Astrocyte (in vitro differentiated cells and primary cell): ENCODE data around the gene CZIB. TPM values are rescaled to one million over a fixed set of nuclear protein-coding genes. Genes with fewer than 3 reads are reported as not detected.

Experiments
- DNase-seq: peaks from one replicate; pipeline ENCODE4 v3.0.0-alpha.2; 2010; ENCODE audit warnings: low read depth
- FAIRE-seq: peaks from 2 replicates; lab custom pipeline; 2011; peaks lifted over from hg19 to GRCh38; lab: Jason Lieb, UNC
- H2AFZ ChIP-seq: 2 replicates; pipeline ENCODE4 v1.6.0; 2012; ENCODE audit warnings: low read depth, low read length, inconsistent platforms
- H3K27ac ChIP-seq: 2 replicates; pipeline ENCODE4 v1.5.1; 2011; ENCODE audit warnings: low read depth, low read length, inconsistent platforms
- H3K27me3 ChIP-seq: 2 replicates; pipeline ENCODE4 v1.6.0; 2011; ENCODE audit warnings: low read length, inconsistent platforms; ENCODE audit not compliant: insufficient read depth
- H3K36me3 ChIP-seq: 2 replicates; pipeline ENCODE4 v1.5.1; 2011; ENCODE audit warnings: low read length, inconsistent platforms; ENCODE audit not compliant: insufficient read depth
- H3K4me1 ChIP-seq: 2 replicates; pipeline ENCODE4 v1.5.1; 2011; ENCODE audit warnings: low read length, inconsistent platforms; ENCODE audit not compliant: insufficient read depth
- H3K4me2 ChIP-seq: 2 replicates; pipeline ENCODE4 v1.6.0; 2012; ENCODE audit warnings: low read length, inconsistent platforms
- H3K4me3 ChIP-seq: 2 replicates; pipeline ENCODE4 v1.5.1; 2011; ENCODE audit warnings: low read depth, mild to moderate bottlenecking, low read length, inconsistent platforms; ENCODE audit not compliant: insufficient read depth
- H3K79me2 ChIP-seq: 2 replicates; pipeline ENCODE4 v1.6.0; 2012; ENCODE audit warnings: mild to moderate bottlenecking, low read length, inconsistent platforms; ENCODE audit not compliant: insufficient read depth
- H3K9ac ChIP-seq: 2 replicates; pipeline ENCODE4 v1.6.0; 2012; ENCODE audit warnings: mild to moderate bottlenecking, low read length, inconsistent platforms
- H3K9me3 ChIP-seq: 2 replicates; pipeline ENCODE4 v1.5.1; 2012; ENCODE audit warnings: low read depth, mild to moderate bottlenecking, low read length, inconsistent platforms; ENCODE audit not compliant: insufficient read depth
- H4K20me1 ChIP-seq: 2 replicates; pipeline ENCODE4 v1.6.0; 2012; ENCODE audit warnings: low read length, inconsistent platforms; ENCODE audit not compliant: insufficient read depth
- H3K27ac Mint-ChIP-seq: one replicate; pipeline ENCODE4 v1.8.0; 2021; ENCODE audit warnings: mild to moderate bottlenecking, mixed read lengths; ENCODE audit not compliant: unreplicated experiment
- H3K27me3 Mint-ChIP-seq: one replicate; pipeline ENCODE4 v1.8.0; 2021; ENCODE audit warnings: low read depth, mixed read lengths; ENCODE audit not compliant: unreplicated experiment
- H3K36me3 Mint-ChIP-seq: one replicate; pipeline ENCODE4 v1.8.0; 2021; ENCODE audit warnings: low read depth, mixed read lengths; ENCODE audit not compliant: unreplicated experiment
- H3K4me1 Mint-ChIP-seq: one replicate; pipeline ENCODE4 v1.8.0; 2021; ENCODE audit warnings: low read depth, mixed read lengths; ENCODE audit not compliant: unreplicated experiment
- H3K4me3 Mint-ChIP-seq: one replicate; pipeline ENCODE4 v1.8.0; 2021; ENCODE audit warnings: mild to moderate bottlenecking, moderate library complexity, mixed read lengths; ENCODE audit not compliant: unreplicated experiment
- H3K9me3 Mint-ChIP-seq: one replicate; pipeline ENCODE4 v1.8.0; 2021; ENCODE audit warnings: mild to moderate bottlenecking, mixed read lengths; ENCODE audit not compliant: unreplicated experiment
- EZH2 ChIP-seq: IDR thresholded peaks from 2 replicates; pipeline ENCODE4 v1.6.1; 2012; ENCODE audit warnings: mild to moderate bottlenecking, low read length, inconsistent platforms; ENCODE audit not compliant: insufficient read depth
- total RNA-seq: library from RNA; stranded (reverse); gene quantifications from 2 replicates; pipeline ENCODE4 v1.2.1, GENCODE V29; 2021
- TF ChIP-seq, protein P1 (sequence below): IDR thresholded peaks from 2 replicates; pipeline ENCODE4 v1.5.1; 2011; ENCODE audit warnings: low read depth, mild to moderate bottlenecking, inconsistent platforms, low read length, moderate library complexity; ENCODE audit not compliant: insufficient read depth

CZIB gene
- total RNA-seq, 1 donor from 2014 or later, result 34.5 TPM

DNA sequence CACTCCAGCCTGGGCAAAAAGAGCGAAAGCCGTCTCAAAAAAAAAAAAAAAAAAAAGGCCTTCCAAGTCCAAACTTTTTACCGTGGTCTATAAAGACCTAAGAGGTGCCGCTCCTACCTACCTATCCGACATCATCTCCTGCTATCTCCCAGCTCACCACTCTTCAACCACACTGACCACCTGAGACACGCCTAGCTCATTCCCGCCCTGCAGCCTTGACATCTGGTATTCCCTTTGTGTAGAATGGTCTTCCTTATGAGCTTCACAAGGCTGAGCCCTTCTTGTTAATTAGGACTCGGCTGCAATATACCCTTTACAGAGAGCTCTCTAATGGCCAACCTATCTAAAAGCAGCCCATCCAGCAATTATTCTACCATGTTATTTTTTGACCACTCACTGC, 17.2 kb upstream of the CZIB start:
- H3K36me3 Mint-ChIP-seq, result no peaks in the 10 kb centered on the region
- H3K27me3 Mint-ChIP-seq, result no peaks in the 10 kb centered on the region
- no peaks in the 10 kb centered on the region for H3K9me3 ChIP-seq
- H3K27ac Mint-ChIP-seq, result peak overlapping the region; percentile 90
- FAIRE-seq (no peak), DNase-seq (no peak)
- H3K4me3 ChIP-seq, result peak overlapping the region; percentile 100
- peak overlapping the region; percentile 84 for H3K27ac ChIP-seq
- H3K4me1 ChIP-seq, result peaks cover 9% of the 10 kb centered on the region
- H3K36me3 ChIP-seq, result peaks cover 29% of the 10 kb centered on the region
- TF ChIP-seq EZH2, result no peak
- TF ChIP-seq, protein P1, sequence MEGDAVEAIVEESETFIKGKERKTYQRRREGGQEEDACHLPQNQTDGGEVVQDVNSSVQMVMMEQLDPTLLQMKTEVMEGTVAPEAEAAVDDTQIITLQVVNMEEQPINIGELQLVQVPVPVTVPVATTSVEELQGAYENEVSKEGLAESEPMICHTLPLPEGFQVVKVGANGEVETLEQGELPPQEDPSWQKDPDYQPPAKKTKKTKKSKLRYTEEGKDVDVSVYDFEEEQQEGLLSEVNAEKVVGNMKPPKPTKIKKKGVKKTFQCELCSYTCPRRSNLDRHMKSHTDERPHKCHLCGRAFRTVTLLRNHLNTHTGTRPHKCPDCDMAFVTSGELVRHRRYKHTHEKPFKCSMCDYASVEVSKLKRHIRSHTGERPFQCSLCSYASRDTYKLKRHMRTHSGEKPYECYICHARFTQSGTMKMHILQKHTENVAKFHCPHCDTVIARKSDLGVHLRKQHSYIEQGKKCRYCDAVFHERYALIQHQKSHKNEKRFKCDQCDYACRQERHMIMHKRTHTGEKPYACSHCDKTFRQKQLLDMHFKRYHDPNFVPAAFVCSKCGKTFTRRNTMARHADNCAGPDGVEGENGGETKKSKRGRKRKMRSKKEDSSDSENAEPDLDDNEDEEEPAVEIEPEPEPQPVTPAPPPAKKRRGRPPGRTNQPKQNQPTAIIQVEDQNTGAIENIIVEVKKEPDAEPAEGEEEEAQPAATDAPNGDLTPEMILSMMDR, result no peak
- H3K4me3 Mint-ChIP-seq, result peak overlapping the region; percentile 87
- no peaks in the 10 kb centered on the region for H3K9me3 Mint-ChIP-seq
- H3K4me1 Mint-ChIP-seq, result peaks cover 12% of the 10 kb centered on the region
- peak overlapping the region; percentile 98 for H3K9ac ChIP-seq
- peak overlapping the region; percentile 98 for H3K4me2 ChIP-seq
- H4K20me1 ChIP-seq, result peaks cover 15% of the 10 kb centered on the region
- H3K27me3 ChIP-seq, result no peaks in the 10 kb centered on the region
- peaks cover 36% of the 10 kb centered on the region for H3K79me2 ChIP-seq
- no peak overlapping the region for H2AFZ ChIP-seq

- Histone ChIP-seq H3K4me1 (peaks cover 8% of the 10 kb centered on the region), H3K27ac (peak overlapping the region; percentile 91), H3K4me3 (peak overlapping the region; percentile 78), H3K4me2 (peak overlapping the region; percentile 90), H3K36me3 (no peaks in the 10 kb centered on the region), H4K20me1 (no peaks in the 10 kb centered on the region), H3K27me3 (no peaks in the 10 kb centered on the region), H3K9me3 (no peaks in the 10 kb centered on the region), H2AFZ (peak overlapping the region; percentile 91), H3K79me2 (peaks cover 13% of the 10 kb centered on the region), H3K9ac (peak overlapping the region; percentile 94)
- TF ChIP-seq, protein P1, result no peak
- TF ChIP-seq EZH2, result no peak
- Mint-ChIP-seq H3K27me3 (no peaks in the 10 kb centered on the region), H3K4me3 (peak overlapping the region; percentile 89), H3K27ac (peak overlapping the region; percentile 98), H3K9me3 (no peaks in the 10 kb centered on the region), H3K4me1 (peaks cover 2% of the 10 kb centered on the region), H3K36me3 (peaks cover 2% of the 10 kb centered on the region)
- FAIRE-seq, result no peak
- DNase-seq, result no peak
Measured at GRCh38 chr1:53220962-53221286, 490 bp upstream of the CZIB start.

GRCh38 chr1:53219711-53220110, 723 bp downstream of the CZIB start:
- Histone ChIP-seq H3K27me3 (no peaks in the 10 kb centered on the region), H3K79me2 (peaks cover 13% of the 10 kb centered on the region), H3K9me3 (no peaks in the 10 kb centered on the region), H2AFZ (peak overlapping the region; percentile 91), H3K27ac (peak overlapping the region; percentile 91), H3K4me3 (peak overlapping the region; percentile 78), H3K4me2 (peak overlapping the region; percentile 90), H3K9ac (peak overlapping the region; percentile 94), H3K4me1 (peaks cover 8% of the 10 kb centered on the region), H3K36me3 (peaks cover 1% of the 10 kb centered on the region), H4K20me1 (no peaks in the 10 kb centered on the region)
- Mint-ChIP-seq H3K4me1 (peaks cover 2% of the 10 kb centered on the region), H3K36me3 (no peaks in the 10 kb centered on the region), H3K9me3 (no peaks in the 10 kb centered on the region), H3K4me3 (peak overlapping the region; percentile 89), H3K27me3 (no peaks in the 10 kb centered on the region), H3K27ac (peak overlapping the region; percentile 98)
- DNase-seq, result no peak
- no peak for TF ChIP-seq EZH2
- TF ChIP-seq, protein P1, result no peak
- FAIRE-seq, result no peak
